Middle frontal gyrus (tissue), 1 donor: ENCODE results near the gene PLIN1.

Experiments used
- DNase-seq: peaks from one replicate; pipeline ENCODE4 v3.0.0-alpha.2; 2015; ENCODE audit warnings: low spot score; ENCODE audit errors: extremely low spot score

PLIN1 gene

DNA sequence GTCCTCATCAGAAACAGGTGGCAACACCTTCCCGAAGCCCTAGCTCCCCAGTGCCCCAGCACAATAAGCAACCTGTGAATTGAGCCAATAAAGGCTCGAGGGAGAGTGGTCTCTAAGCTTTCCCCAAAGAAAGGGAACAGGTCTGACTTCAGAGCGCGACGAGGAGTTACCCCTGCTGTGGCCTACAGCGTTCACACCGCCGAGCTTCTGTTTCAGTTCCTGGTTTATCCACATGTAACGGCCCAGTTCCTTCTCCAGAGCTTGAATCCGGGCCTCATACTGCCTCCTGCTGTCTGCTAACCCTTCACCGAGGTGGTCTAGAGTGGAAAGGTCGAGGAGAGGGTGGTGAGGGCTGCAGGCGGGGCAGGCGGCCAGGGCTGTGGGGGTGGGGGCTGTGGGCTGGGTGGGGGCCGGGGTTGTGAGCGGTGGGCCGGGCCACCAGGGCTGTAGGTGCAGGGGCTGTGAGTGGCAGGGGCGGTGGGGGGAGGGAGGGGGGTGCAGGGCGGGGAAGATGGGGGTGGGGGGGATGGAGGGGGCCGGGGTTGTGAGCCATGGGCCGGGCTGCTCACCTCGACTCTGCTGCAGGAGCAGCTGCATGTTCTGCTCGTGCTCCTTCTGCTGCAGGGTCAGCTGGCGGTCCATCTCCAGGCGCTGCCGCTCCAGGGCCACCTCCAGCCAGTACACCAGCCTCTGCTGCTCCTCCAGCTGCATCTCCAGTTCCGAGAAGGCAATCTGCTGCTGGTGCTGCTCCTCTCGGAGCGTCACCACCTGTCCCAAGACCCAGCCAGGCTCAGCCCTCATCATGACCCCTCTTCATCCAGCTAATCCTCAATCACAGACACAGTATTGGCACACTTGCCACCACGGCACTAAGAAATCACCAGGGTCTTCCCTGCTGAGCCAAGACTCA is 50.1 kb downstream of the PLIN1 start:
- DNase-seq = no peak

DNA sequence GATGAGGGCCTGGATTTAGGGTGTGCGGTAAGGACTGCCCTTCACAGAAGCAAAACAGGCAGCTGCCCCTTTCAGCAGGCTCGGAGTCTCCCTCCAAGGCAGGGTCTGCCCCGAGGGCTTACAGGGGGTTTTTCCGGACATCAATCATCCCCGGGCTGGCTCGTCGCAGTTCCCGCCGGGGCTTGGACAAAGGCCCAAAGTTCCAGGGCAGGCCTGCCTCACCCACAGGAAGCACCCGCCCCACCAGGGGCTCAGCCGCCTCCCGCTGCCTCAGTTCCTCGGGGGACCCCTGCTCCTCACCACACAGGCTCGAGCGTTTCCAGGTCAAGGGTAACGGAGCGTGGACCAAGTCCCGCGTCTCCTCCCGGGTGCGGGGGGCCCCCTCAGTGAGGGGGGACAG is 50.9 kb downstream of the PLIN1 start:
- no peak for DNase-seq

DNA sequence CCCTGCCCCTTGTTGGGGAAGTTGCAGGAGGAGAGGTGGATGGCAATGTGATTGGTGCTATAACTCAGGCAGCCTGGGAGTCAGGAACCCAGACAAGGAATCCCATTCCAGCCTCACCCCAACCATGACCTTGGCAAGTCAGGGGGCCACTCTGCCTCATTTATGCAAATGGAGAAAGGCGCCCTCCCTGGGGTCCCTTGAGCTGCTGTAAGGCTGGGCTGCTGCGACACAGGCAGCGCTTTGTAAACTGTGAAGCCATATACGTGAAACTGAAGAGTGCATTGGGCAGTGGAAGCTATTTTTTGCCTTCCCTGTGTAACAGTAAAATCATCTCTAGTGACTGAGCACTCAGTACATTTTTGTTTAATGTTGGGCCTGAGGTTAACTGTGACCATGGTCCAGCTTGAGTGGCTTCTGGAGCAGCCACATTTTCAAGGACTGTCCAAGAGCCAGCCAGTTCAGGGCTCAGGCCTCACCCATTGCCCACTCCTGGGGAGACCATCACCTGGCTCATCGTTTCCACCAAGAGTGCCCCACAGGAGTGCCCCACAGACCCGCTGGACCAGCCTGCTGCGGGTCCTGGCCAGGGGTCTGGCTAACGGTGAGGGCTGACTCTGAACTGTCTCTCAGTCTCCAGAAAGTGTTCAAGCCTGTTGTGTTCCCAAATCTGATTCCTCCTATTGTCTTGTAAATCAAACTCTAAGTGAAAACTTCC is 51.8 kb downstream of the PLIN1 start:
- DNase-seq = no peak

- DNase-seq = no peak
Observed at GRCh38 chr15:89625716-89626115, 53.5 kb downstream of the PLIN1 start.

- no peak for DNase-seq
Observed at GRCh38 chr15:89623165-89623564, 56.0 kb downstream of the PLIN1 start.

DNA sequence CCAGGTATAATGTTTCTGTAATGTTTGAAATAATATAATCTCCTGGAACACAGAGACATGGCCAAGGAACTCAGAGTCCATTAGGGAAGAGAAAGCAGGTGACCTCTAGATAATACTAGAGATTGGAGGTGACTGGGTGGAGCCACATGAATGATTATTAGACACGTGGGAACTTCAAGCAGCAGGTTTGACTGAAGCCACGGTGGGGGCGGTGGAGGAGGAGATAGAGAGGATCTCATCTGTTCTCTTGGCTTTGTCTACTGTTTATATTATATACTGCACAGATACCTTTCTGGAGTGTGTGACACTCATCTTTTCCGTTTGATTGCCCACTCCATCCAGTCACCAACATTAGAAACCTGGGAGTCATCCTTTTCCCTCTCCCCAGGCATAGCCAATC is 57.6 kb downstream of the PLIN1 start:
- no peak for DNase-seq

- DNase-seq = no peak
Observed at GRCh38 chr15:89616228-89616627, 62.9 kb downstream of the PLIN1 start.

GRCh38 chr15:89615135-89615534 is 64.0 kb downstream of the PLIN1 start:
- no peak for DNase-seq
